HepG2 (cell line): ENCODE data around the gene ABCB9. TPM values are rescaled to one million over a fixed set of nuclear protein-coding genes. Genes with fewer than 3 reads are reported as not detected.

Experiments
- ATAC-seq: fragments of 200-7000 bp; cut with Tn5 transposase; 3 replicates; pipeline ENCODE4 v1.9.1; 2020; ENCODE audit warnings: mild to moderate bottlenecking, moderate library complexity
- BruUV-seq: library from RNA; stranded (reverse); fragments of 400-500 nt; replicated peaks from 2 replicates; lab custom pipeline; 2021; lab: Mats Ljungman, UMichigan
- CTCF ChIA-PET: fragments of 300-600 bp; formaldehyde crosslinking; extraction: SDS; loops from one replicate; lab custom pipeline; 2021; ENCODE audit warnings: low total read pairs, inconsistent platforms, low intra/inter-chr PET ratio; lab: Yijun Ruan, JAX
- POLR2A ChIA-PET: fragments of 350-600 bp; sonication (Branson Sonifier 250); formaldehyde crosslinking; loops from one replicate; lab custom pipeline; 2020; ENCODE audit warnings: antibody characterized with exemption, inconsistent platforms; lab: Yijun Ruan, JAX
- DNase-seq: peaks from one replicate; pipeline ENCODE4 v3.0.0-alpha.2; 2015; ENCODE audit warnings: low spot score
- FAIRE-seq: peaks from 3 replicates; lab custom pipeline; 2011; peaks lifted over from hg19 to GRCh38; lab: Jason Lieb, UNC
- H2AFZ ChIP-seq: one replicate; pipeline ENCODE4 v1.6.1; 2011; ENCODE audit warnings: low read length, inconsistent platforms
- H3K27ac ChIP-seq: fragments of 300-600 bp; 3 replicates; pipeline ENCODE4 v1.8.0; 2011; ENCODE audit warnings: mixed run types, mild to moderate bottlenecking, mixed read lengths, low read length, inconsistent platforms; ENCODE audit not compliant: insufficient read depth; ENCODE audit errors: extremely low read length
- H3K27me3 ChIP-seq, 2 experiments: fragments of 200-600 bp in 1 of 2; 2 replicates in 1 of 2; 3 replicates in 1 of 2; pipeline versions ENCODE4 v1.6.0 to v1.8.0; 2011; ENCODE audit warnings: low read length in 2 of 2, mild to moderate bottlenecking in 2 of 2, moderate library complexity in 2 of 2, inconsistent platforms in 1 of 2; ENCODE audit not compliant: insufficient read depth in 2 of 2, control insufficient read depth in 1 of 2
- H3K36me3 ChIP-seq, 2 experiments: fragments of 200-600 bp in 1 of 2; replicated peaks in 1 of 2; 2 replicates in 1 of 2; 3 replicates in 1 of 2; pipeline versions ENCODE4 v1.5.1 to v1.8.0; 2011; ENCODE audit warnings: low read length in 2 of 2, inconsistent platforms in 1 of 2; ENCODE audit not compliant: insufficient read depth in 2 of 2, control insufficient read depth in 1 of 2
- H3K4me1 ChIP-seq: 2 replicates; pipeline ENCODE4 v1.5.1; 2012; ENCODE audit warnings: low read length, inconsistent platforms; ENCODE audit not compliant: insufficient read depth
- H3K4me2 ChIP-seq: 2 replicates; pipeline ENCODE4 v1.6.0; 2011; ENCODE audit warnings: low read depth, low read length, inconsistent platforms
- H3K4me3 ChIP-seq, 3 experiments: fragments of 200-600 bp in 1 of 3; sonication (generic), shearing (Covaris generic) in 1 of 3; replicated peaks in 1 of 3; 2 replicates each; pipeline ENCODE4 v1.5.1; 2011 to 2016; ENCODE audit warnings: low read length in 3 of 3, inconsistent platforms in 2 of 3, low read depth in 2 of 3, mild to moderate bottlenecking in 2 of 3, control low read depth in 1 of 3, mixed read lengths in 1 of 3; ENCODE audit not compliant: insufficient read depth in 1 of 3
- H3K79me2 ChIP-seq: one replicate; pipeline ENCODE4 v1.6.1; 2011; ENCODE audit warnings: low read length, inconsistent platforms; ENCODE audit not compliant: insufficient read depth
- H3K9ac ChIP-seq: 2 replicates; pipeline ENCODE4 v1.6.0; 2011; ENCODE audit warnings: mild to moderate bottlenecking, low read depth, low read length, inconsistent platforms; ENCODE audit not compliant: insufficient read depth
- H3K9me3 ChIP-seq: 2 replicates; pipeline ENCODE4 v1.5.1; 2012; ENCODE audit warnings: mild to moderate bottlenecking, low read length
- H4K20me1 ChIP-seq: 2 replicates; pipeline ENCODE4 v1.6.0; 2011; ENCODE audit warnings: inconsistent platforms, mild to moderate bottlenecking, low read length, moderate library complexity; ENCODE audit not compliant: insufficient read depth
- CREB1 ChIP-seq, 2 experiments: fragments of 450-650 bp in 1 of 2; IDR thresholded peaks; 2 replicates each; pipeline ENCODE4 v1.6.1; 2016 to 2017; ENCODE audit warnings: control low read depth in 1 of 2, mild to moderate bottlenecking in 1 of 2, missing compliant biosample characterization in 1 of 2, missing genetic modification characterization in 1 of 2
- FOSL2 ChIP-seq: sonication (generic); formaldehyde crosslinking; IDR thresholded peaks from 2 replicates; pipeline ENCODE4 v1.4.0; 2020; ENCODE audit warnings: missing genetic modification reagents
- HNRNPK ChIP-seq: fragments of 200-400 bp; formaldehyde crosslinking; IDR thresholded peaks from 2 replicates; pipeline ENCODE4 v1.6.1; 2018; ENCODE audit warnings: low read length, low read depth, moderate library complexity, mild to moderate bottlenecking; ENCODE audit not compliant: poor library complexity, severe bottlenecking
- IKZF4 ChIP-seq: sonication (generic); formaldehyde crosslinking; IDR thresholded peaks from 2 replicates; pipeline ENCODE4 v1.5.1; 2020; ENCODE audit warnings: borderline replicate concordance, mild to moderate bottlenecking, low read depth, missing genetic modification reagents; ENCODE audit errors: not compliant biosample characterization
- ISX ChIP-seq: sonication (generic); formaldehyde crosslinking; conservative IDR thresholded peaks from 2 replicates; pipeline ENCODE4 v1.5.0; 2020; ENCODE audit warnings: missing genetic modification reagents
- MEIS2 ChIP-seq: sonication (generic); formaldehyde crosslinking; IDR thresholded peaks from 2 replicates; pipeline ENCODE4 v1.9.0; 2021; ENCODE audit warnings: mild to moderate bottlenecking, missing genetic modification reagents
- TCF7L2 ChIP-seq: IDR thresholded peaks from 2 replicates; pipeline ENCODE4 v1.6.1; 2011; ENCODE audit warnings: mild to moderate bottlenecking, low read depth, low read length, moderate library complexity
- ZBTB38 ChIP-seq: sonication (generic); formaldehyde crosslinking; IDR thresholded peaks from 2 replicates; pipeline ENCODE4 v1.5.1; 2020; ENCODE audit warnings: mild to moderate bottlenecking, missing genetic modification reagents
- ZNF530 ChIP-seq: sonication (generic); formaldehyde crosslinking; IDR thresholded peaks from 2 replicates; pipeline ENCODE4 v1.5.0; 2020; ENCODE audit warnings: low read depth, mild to moderate bottlenecking, missing genetic modification reagents
- ZNF549 ChIP-seq: sonication (generic); formaldehyde crosslinking; IDR thresholded peaks from 2 replicates; pipeline ENCODE4 v1.5.0; 2020; ENCODE audit warnings: missing genetic modification reagents
- WGBS: methylation state at CpG from one replicate; pipeline ENCODE4 v1.1.6; 2017; ENCODE audit warnings: low lambda C conversion rate; 5-methylcytosine and 5-hydroxymethylcytosine counted together
- in situ Hi-C: cut with HindIII; loops from 2 replicates; pipeline ENCODE4 v1.10.0; 2017; ENCODE audit warnings: low pct_unique_long_range_greater_than_20kb; ENCODE audit not compliant: extremely low pct_ligation_motif_present
- intact Hi-C: fragments of 100-400 bp; cut with micrococcal nuclease; formaldehyde crosslinking; loops from one replicate; pipeline ENCODE4 v1.10.0; 2022; ENCODE audit not compliant: unreplicated experiment
- polyA plus RNA-seq, 8 experiments: library from polyadenylated mRNA; depleted of rRNA in 3 of 8; stranded (reverse) in 7 of 8; unstranded in 1 of 8; fragments of >200 nt; fragmentation: Illumina TruSeq in 4 of 8; extraction: Trizol in 4 of 8; gene quantifications; 2 replicates each; pipeline versions ENCODE4 v1.2.1 to v1.2.3, GENCODE V29; 2011 to 2016; ENCODE audit warnings: low read depth in 4 of 8, missing spikeins in 1 of 8, mixed read lengths in 1 of 8; ENCODE audit not compliant: insufficient read depth in 1 of 8
- total RNA-seq, 5 experiments: library from RNA; depleted of rRNA; stranded (reverse); fragments of >200 nt; fragmentation: Illumina TruSeq; extraction: Trizol; gene quantifications; 2 replicates each; pipeline ENCODE4 v1.2.3, GENCODE V29; 2016; ENCODE audit warnings: low read depth in 1 of 5
- TF ChIP-seq, protein P1 (sequence below): sonication (generic); formaldehyde crosslinking; IDR thresholded peaks from 2 replicates; pipeline ENCODE4 v1.4.0; 2020; ENCODE audit warnings: missing genetic modification reagents, low read depth, mild to moderate bottlenecking, borderline replicate concordance
- TF ChIP-seq, protein P2 (sequence below): sonication (generic); formaldehyde crosslinking; IDR thresholded peaks from 2 replicates; pipeline ENCODE4 v1.9.0; 2021; ENCODE audit warnings: missing genetic modification reagents, borderline replicate concordance

Gene ABCB9
- total and polyA plus RNA-seq, 2 of the 13 experiments (the other 11 are each of a cell fraction or from before 2014, with no cell fraction given) = 5.1 to 6.0 TPM

DNA sequence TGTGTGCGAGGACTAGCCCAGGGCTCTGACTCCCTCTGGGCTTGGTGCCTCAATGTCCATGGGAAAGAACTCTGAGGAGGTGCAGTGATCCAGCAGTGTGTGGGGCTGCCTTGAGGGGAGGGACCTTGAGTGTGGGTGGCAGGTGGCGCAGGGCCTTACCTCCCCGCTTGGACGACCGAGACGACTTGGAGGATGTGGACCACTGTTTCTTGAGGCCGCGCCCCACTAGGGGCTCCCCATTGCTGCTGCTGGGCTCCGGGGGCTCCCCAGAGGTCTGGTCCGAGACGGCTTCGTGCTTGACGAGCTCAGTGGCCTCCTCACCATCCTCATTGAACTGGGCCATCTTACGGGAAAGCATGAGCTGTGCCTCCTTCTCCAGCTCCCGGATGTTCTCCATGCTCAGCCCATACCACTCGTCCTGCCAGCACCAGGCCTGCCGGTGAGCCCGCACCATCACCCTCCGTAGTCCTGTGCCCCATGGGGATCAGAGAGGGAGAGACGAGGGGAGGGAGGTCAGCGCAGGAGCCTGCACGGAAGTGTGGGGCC, 38.9 kb upstream of the ABCB9 start:
- Histone ChIP-seq H3K79me2 (no peaks in the 10 kb centered on the region), H3K9me3 (no peaks in the 10 kb centered on the region), H3K36me3 (peaks cover 13 to 23% of the 10 kb centered on the region in 2 experiments), H3K4me1 (no peaks in the 10 kb centered on the region), H3K27me3 (no peaks in the 10 kb centered on the region; a peak in 1 of 5 replicates), H3K4me2 (no peak overlapping the region), H3K27ac (no peak overlapping the region), H3K4me3 (no peak overlapping the region), H4K20me1 (no peaks in the 10 kb centered on the region), H2AFZ (no peak overlapping the region), H3K9ac (no peak overlapping the region)
- TF ChIP-seq ZBTB38 = no peak
- no peak for TF ChIP-seq FOSL2 (CRISPR knock-in tag)
- no peak for TF ChIP-seq ISX (CRISPR knock-in tag)
- TF ChIP-seq, protein P1, sequence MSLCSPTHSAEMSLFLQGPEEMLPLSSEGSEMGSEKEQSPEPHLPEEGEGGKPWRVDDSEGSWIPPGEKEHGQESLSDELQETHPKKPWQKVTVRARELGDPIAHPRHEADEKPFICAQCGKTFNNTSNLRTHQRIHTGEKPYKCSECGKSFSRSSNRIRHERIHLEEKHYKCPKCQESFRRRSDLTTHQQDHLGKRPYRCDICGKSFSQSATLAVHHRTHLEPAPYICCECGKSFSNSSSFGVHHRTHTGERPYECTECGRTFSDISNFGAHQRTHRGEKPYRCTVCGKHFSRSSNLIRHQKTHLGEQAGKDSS (CRISPR knock-in tag) = no peak
- no peak for TF ChIP-seq ZNF549 (CRISPR knock-in tag)
- TF ChIP-seq, protein P2, sequence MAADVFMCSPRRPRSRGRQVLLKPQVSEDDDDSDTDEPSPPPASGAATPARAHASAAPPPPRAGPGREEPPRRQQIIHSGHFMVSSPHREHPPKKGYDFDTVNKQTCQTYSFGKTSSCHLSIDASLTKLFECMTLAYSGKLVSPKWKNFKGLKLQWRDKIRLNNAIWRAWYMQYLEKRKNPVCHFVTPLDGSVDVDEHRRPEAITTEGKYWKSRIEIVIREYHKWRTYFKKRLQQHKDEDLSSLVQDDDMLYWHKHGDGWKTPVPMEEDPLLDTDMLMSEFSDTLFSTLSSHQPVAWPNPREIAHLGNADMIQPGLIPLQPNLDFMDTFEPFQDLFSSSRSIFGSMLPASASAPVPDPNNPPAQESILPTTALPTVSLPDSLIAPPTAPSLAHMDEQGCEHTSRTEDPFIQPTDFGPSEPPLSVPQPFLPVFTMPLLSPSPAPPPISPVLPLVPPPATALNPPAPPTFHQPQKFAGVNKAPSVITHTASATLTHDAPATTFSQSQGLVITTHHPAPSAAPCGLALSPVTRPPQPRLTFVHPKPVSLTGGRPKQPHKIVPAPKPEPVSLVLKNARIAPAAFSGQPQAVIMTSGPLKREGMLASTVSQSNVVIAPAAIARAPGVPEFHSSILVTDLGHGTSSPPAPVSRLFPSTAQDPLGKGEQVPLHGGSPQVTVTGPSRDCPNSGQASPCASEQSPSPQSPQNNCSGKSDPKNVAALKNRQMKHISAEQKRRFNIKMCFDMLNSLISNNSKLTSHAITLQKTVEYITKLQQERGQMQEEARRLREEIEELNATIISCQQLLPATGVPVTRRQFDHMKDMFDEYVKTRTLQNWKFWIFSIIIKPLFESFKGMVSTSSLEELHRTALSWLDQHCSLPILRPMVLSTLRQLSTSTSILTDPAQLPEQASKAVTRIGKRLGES = no peak
- TF ChIP-seq ZNF530 = no peak
- TF ChIP-seq TCF7L2 = no peak
- no peak for TF ChIP-seq CREB1 (IDR thresholded peaks at IDR 0.05)
- no peak for TF ChIP-seq CREB1 (CRISPR knock-in tag; IDR thresholded peaks at IDR 0.05)
- TF ChIP-seq IKZF4 = no peak
- no peak for TF ChIP-seq MEIS2
- TF ChIP-seq HNRNPK = no peak
- ATAC-seq (no peak), DNase-seq (no peak), FAIRE-seq (no peak)
- 97% methylated on average over 18 of the region's 22 CpGs for WGBS
- ChIA-PET POLR2A (no interaction called here), CTCF (no interaction called here)
- BruUV-seq = no TSS peak
- intact Hi-C loops (no loop called here), in situ Hi-C loops (no loop called here)
